Stomach (tissue), 4 donors: ENCODE results near the gene RAB4A.

ENCODE experiments used
- CTCF ChIP-seq, 7 experiments: fragments of 450-650 bp in 4 of 7; fragments of 200-600 bp in 3 of 7; sonication (generic) in 3 of 7; IDR thresholded peaks; one replicate each; pipeline ENCODE4 v1.5.1; 2016 to 2019; ENCODE audit warnings: antibody characterized with exemption in 7 of 7, control low read depth in 2 of 7, mild to moderate bottlenecking in 1 of 7
- EP300 ChIP-seq: sonication (generic); formaldehyde crosslinking; IDR thresholded peaks from one replicate; pipeline ENCODE4 v1.6.1; 2017; ENCODE audit warnings: antibody characterized with exemption
- POLR2AphosphoS5 ChIP-seq, 3 donors: sonication (generic); formaldehyde crosslinking; IDR thresholded peaks; one replicate each; pipeline ENCODE4 v1.6.1; 2016; ENCODE audit warnings: antibody characterized with exemption in 3 of 3

- TF ChIP-seq CTCF (IDR thresholded peaks at IDR 0.05), result no peak
- TF ChIP-seq EP300, result no peak
- no peak for TF ChIP-seq POLR2AphosphoS5 (IDR thresholded peaks at IDR 0.05)
These were observed 39.9 kb downstream of the RAB4A start for GRCh38 chr1:229310833-229311232.
